Lower leg skin (tissue), 3 donors: ENCODE data around the gene AP1AR.

ENCODE experiments used
- CTCF ChIP-seq, 3 donors: fragments of 450-650 bp; IDR thresholded peaks; one replicate each; pipeline ENCODE4 v1.5.1; 2016; ENCODE audit warnings: antibody characterized with exemption in 3 of 3, mild to moderate bottlenecking in 3 of 3, moderate library complexity in 2 of 3
- POLR2A ChIP-seq, 2 donors: fragments of 450-650 bp; IDR thresholded peaks; one replicate each; pipeline ENCODE4 v1.6.1; 2016 to 2017; ENCODE audit warnings: antibody characterized with exemption in 2 of 2, mild to moderate bottlenecking in 1 of 2, moderate library complexity in 1 of 2

GRCh38 chr4:112288455-112288854 is 56.9 kb downstream of the AP1AR start:
- TF ChIP-seq CTCF (IDR thresholded peaks at IDR 0.05) = no peak
- no peak for TF ChIP-seq POLR2A (IDR thresholded peaks at IDR 0.05)
